ENCODE results near the gene MOB3B. TPM values are rescaled to one million over a fixed set of nuclear protein-coding genes. Genes with fewer than 3 reads are reported as not detected.
"Not testable (repeated sequence)": the region's sequence is repeated elsewhere in the genome, so short reads cannot be mapped to it uniquely, and the experiment has no call there.

The MOB3B gene
- polyA plus RNA-seq, 1 experiment: 0.38 TPM

- POLR2A ChIA-PET: no interaction called here
- Histone ChIP-seq H3K9me3 (ENCODE audit: control insufficient read depth, insufficient read depth, low read length) (no peaks in the 10 kb centered on the region), H3K27me3 (ENCODE audit: control insufficient read depth, insufficient read depth, low read length) (no peaks in the 10 kb centered on the region), H3K27ac (ENCODE audit: low read depth, low read length) (no peak overlapping the region), H3K4me3 (ENCODE audit: low read depth, low read length) (no peak overlapping the region)
- TF ChIP-seq CTCF (IDR thresholded peaks at IDR 0.05; ENCODE audit: low read depth, low read length): no peak
- DNase-seq (ENCODE audit: low read depth, low spot score): no peak
- CTCF ChIA-PET: no interaction called here
Observed at GRCh38 chr9:27510780-27511179, 18.8 kb downstream of the MOB3B start.

- Histone ChIP-seq H3K4me3 (ENCODE audit: low read depth, low read length) (no peak overlapping the region), H3K9me3 (ENCODE audit: control insufficient read depth, insufficient read depth, low read length) (no peaks in the 10 kb centered on the region), H3K27ac (ENCODE audit: low read depth, low read length) (no peak overlapping the region), H3K27me3 (ENCODE audit: control insufficient read depth, insufficient read depth, low read length) (no peaks in the 10 kb centered on the region)
- POLR2A ChIA-PET: no interaction called here
- no peak for TF ChIP-seq CTCF (IDR thresholded peaks at IDR 0.05; ENCODE audit: low read depth, low read length)
- no peak for DNase-seq (ENCODE audit: low read depth, low spot score)
- CTCF ChIA-PET: no interaction called here
Observed at GRCh38 chr9:27506981-27507380, 22.6 kb downstream of the MOB3B start.

GRCh38 chr9:27505744-27506161 lies 23.9 kb downstream of the MOB3B start:
- ChIA-PET CTCF (no interaction called here), POLR2A (no interaction called here)
- no peak overlapping the region for H3K4me3 ChIP-seq (ENCODE audit: low read depth, low read length)
- no peak overlapping the region for H3K27ac ChIP-seq (ENCODE audit: low read depth, low read length)
- no peak for DNase-seq (ENCODE audit: low read depth, low spot score)
- TF ChIP-seq CTCF (IDR thresholded peaks at IDR 0.05; ENCODE audit: low read depth, low read length): no peak
- H3K27me3 ChIP-seq (ENCODE audit: control insufficient read depth, insufficient read depth, low read length): no peaks in the 10 kb centered on the region
- H3K9me3 ChIP-seq (ENCODE audit: control insufficient read depth, insufficient read depth, low read length): no peaks in the 10 kb centered on the region

- ChIA-PET CTCF (no interaction called here), POLR2A (no interaction called here)
- H3K9me3 ChIP-seq (ENCODE audit: control insufficient read depth, insufficient read depth, low read length): no peaks in the 10 kb centered on the region
- no peak overlapping the region for H3K27ac ChIP-seq (ENCODE audit: low read depth, low read length)
- no peak overlapping the region for H3K4me3 ChIP-seq (ENCODE audit: low read depth, low read length)
- H3K27me3 ChIP-seq (ENCODE audit: control insufficient read depth, insufficient read depth, low read length): peaks cover 2% of the 10 kb centered on the region
- TF ChIP-seq CTCF (IDR thresholded peaks at IDR 0.05; ENCODE audit: low read depth, low read length): no peak
- DNase-seq (ENCODE audit: low read depth, low spot score): no peak
Observed at GRCh38 chr9:27504259-27504658, 25.4 kb downstream of the MOB3B start.

- Histone ChIP-seq H3K27me3 (ENCODE audit: control insufficient read depth, insufficient read depth, low read length) (peaks cover 2% of the 10 kb centered on the region), H3K27ac (ENCODE audit: low read depth, low read length) (no peak overlapping the region), H3K9me3 (ENCODE audit: control insufficient read depth, insufficient read depth, low read length) (no peaks in the 10 kb centered on the region), H3K4me3 (ENCODE audit: low read depth, low read length) (no peak overlapping the region)
- ChIA-PET CTCF (no interaction called here), POLR2A (no interaction called here)
- no peak for TF ChIP-seq CTCF (IDR thresholded peaks at IDR 0.05; ENCODE audit: low read depth, low read length)
- no peak for DNase-seq (ENCODE audit: low read depth, low spot score)
Observed at GRCh38 chr9:27503623-27504022, 26.0 kb downstream of the MOB3B start.

- DNase-seq (ENCODE audit: low read depth, low spot score); H3K4me3 ChIP-seq (ENCODE audit: low read depth, low read length); H3K27me3 ChIP-seq (ENCODE audit: control insufficient read depth, insufficient read depth, low read length); H3K9me3 ChIP-seq (ENCODE audit: control insufficient read depth, insufficient read depth, low read length); CTCF ChIA-PET; POLR2A ChIA-PET; H3K27ac ChIP-seq (ENCODE audit: low read depth, low read length): not testable (repeated sequence)
Observed at GRCh38 chr9:27500902-27501301, 28.7 kb downstream of the MOB3B start.
